HPDE6-E6E7 (cell line): ENCODE results near the gene CD69.
"Not testable (repeated sequence)": the region's sequence is repeated elsewhere in the genome, so short reads cannot be mapped to it uniquely, and the experiment has no call there.

Experiments used
- DNase-seq: peaks from one replicate; pipeline ENCODE4 v3.0.0; 2011; ENCODE audit warnings: missing footprints; ENCODE audit errors: extremely low spot score

Gene CD69

DNA sequence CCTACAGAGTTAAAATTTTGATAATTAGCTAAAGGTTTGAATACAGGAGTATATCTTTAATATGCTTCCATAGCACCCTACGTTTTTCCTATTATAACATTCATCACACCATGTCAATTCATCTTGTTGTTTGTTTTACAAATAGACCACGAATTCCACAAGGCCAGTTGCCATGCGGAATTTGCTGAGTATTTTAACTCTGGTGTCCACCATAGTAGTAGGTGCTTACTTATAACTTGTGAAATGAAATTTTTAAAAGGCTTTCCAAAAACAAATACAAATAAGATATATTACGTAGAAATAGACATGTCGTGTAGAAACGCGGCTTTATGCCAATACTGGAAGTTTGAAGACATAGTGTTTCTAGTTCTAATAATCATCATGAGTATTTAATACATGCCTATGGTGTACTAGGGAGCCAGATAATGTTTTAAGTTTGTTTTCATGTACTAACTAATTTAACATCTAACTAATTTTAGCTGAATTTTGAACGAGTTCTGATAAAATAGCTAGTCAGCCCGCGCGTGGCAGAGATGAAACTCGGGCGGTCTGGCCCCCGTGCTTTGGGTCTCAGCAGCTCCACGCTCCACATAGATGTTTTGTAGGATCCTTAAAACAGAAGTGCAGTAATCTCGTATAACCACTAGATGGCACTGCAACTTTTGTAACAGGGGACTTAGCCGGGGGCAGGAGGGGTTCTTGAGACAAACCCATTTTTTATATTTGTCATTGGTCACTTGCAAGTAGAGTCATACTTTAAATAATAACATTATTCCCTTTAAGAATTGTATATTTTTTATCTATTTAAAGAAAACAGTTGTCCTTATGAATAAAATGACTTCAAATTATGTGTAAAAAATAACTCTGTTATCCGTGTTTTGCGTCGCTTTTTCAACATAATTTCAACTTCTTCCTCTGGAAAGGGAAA, 10.2 kb downstream of the CD69 start:
- peak; percentile 63 for DNase-seq

DNA sequence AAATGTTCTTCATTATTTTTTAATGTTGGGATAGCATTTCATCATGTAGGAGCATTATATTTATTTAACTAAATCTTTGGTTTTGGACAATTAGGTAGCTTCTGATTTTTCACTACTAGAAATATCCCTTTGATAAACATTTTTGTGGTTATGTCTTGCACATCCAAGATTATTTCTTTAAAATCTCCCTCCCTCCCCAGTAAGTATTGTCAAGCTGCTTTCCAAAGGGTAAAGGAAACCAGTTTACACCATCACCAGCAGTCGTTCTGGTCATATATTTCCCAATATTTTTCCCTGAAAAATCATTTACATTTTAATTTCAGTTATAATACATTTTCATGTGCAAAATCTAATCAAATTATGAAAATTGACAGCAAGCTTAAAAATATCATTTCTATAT, 11.1 kb downstream of the CD69 start:
- no peak for DNase-seq

DNA sequence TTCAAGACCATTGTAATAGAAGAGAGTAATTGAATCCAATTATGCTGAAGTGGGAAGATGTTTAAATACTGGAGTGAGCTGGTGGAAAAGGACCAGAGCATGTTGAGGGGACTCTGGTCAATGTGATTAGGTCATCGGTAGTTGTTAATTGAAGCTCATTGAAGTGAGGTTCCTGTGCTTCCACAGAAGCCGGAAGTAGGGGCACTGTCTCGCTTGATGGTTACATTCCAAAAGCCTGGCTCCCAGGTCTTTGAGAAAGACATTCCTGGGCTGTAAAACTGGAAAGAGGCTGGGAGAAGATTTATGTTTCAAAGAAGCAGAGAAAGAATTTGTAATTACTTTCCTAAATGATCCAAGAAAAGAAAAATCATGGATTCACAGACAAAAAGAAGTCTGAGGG, 15.5 kb downstream of the CD69 start:
- no peak for DNase-seq

DNA sequence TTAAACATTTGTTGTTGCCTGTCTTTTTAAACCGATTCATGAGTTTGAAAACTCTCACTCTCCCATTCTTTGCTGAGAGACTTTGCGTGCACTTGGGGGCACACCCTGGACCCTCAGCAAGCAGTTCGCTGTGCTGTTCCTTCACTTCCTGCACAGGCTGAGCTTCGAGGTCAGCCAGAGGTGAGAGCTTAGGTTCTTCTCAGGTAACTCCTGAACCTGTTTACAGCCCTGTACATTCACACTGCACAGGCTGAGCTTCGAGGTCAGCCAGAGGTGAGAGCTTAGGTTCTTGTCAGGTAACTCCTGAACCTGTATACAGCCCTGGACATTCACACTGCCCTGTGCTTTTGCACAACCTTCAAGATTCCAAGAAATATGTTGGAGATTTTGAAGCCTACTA, 18.0 kb downstream of the CD69 start:
- DNase-seq: no peak

DNA sequence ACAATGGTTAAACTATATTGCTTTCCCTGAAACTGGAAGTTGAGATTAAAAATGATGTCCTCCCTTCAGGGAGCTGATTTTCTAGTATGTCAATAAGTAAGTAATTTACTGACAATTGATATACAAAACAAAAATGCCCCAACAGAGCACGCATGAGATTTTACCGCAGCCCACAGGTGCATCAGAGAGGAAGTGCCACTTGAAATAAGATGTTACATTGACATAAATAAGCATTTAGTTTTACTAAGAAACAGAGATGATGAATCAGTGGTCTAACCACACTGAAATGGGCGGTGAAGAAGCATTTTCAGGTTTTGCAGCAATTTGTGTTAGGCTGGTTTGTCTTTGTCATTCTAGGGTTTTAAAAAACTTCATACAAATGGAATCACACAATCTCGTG, 19.0 kb downstream of the CD69 start:
- DNase-seq: no peak

DNA sequence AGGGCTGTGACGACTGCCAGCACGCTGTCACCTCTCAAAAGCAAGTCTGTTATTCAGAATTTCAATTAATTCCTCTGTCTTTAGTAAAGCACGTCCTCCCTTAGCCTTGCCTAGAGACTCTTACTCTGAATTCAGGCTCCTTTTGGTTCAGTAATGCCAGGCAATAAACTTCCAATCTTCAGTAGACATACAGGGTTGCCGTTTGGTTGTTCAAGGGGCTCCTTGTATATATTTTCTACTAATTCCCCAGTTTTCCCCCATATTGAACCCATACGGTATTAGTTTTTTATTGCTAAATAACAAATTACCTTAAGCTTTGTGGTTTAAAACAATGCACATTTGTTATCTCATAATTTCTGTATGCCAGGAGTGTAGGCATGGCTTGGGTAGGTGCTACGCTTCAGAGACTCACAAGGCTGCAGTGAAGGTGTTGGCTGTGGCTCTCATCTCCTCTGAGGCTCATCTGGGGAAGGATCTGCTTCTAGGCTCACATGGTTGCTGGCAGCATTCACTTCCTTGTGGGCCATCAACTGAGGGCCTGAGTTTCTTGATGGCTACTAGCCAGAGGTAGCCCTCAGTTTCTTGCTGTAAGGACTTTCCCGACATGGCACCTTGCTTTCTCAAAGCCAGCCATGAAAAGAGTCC, 20.5 kb downstream of the CD69 start:
- no peak for DNase-seq

DNA sequence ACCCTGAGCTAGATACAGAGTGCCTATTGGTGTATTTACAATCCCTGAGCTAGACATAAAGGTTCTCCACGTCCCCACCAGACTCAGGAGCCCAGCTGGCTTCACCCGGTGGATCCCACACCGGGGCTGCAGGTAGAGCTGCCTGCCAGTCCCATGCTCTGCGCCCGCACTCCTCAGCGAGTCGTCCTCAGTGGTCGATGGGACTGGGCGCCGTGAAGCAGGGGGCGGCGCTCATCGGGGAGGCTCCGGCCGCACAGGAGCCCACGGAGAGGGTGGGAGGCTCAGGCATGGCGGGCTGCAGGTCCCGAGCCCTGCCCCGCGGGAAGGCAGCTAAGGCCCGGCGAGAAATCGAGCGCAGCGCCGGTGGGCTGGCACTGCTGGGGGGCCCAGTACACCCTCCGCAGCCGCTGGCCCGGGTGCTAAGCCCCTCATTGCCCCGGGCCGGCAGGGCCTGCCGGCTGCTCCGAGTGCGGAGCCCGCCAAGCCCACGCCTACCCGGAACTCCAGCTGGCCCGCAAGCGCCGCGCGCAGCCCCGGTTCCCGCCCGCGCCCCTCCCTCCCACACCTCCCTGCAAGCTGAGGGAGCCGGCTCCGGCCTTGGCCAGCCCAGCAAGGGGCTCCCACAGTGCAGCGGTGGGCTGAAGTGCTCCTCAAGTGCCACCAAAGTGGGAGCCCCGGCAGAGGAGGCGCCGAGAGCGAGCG, 21.1 kb downstream of the CD69 start:
- DNase-seq: not testable (repeated sequence)

DNA sequence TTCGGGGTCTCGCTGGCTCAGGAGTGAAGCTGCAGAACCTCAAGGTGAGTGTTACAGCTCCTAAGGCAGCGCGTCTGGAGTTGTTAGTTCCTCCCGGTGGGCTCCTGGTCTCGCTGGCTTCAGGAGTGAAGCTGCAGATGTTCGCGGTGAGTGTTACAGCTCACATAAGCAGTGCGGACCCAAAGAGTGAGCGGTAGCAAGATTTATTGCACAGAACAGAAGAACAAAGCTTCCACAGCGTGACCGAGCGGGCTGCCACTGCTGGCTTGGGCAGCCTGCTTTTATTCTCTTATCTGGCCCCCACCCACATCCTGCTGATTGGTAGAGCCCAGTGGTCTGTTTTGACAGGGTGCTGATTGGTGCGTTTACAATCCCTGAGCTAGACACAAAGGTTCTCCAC, 21.8 kb downstream of the CD69 start:
- DNase-seq: not testable (repeated sequence)

DNA sequence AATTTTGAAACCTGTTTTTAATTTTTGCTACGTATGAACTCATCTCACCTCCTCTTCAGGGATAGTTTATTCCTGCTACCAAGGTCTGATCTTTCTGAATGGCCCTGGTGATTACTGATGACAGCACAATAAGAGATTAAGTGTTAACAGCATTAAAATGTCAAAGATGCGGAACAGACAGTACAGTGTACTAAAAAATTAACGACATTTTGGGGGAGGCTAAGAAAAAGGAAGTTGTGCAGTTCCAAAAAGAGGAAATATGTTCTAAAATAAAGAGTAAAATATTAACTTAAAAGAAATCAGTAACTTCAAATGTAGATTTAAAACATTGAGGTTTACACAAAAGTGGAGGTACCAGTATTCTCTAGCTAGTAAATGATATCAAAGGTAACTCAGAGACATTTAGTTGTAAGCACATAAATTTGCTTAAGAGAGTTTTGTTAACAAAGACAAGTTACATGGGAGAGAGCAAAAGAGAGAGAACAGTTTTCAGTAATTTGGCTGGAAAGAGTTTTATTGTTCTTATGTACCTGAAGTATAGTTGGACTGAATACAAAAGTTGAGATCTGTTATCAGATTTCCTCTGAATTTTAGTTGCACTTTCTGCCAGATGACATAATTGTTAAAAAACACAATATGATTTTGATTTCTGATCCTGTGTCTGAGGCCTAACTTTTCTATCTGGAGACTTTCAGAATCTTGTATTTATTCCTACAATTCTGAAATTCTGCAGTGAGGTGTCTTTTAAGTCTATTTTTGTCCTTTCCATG, 23.6 kb downstream of the CD69 start:
- DNase-seq: no peak

DNA sequence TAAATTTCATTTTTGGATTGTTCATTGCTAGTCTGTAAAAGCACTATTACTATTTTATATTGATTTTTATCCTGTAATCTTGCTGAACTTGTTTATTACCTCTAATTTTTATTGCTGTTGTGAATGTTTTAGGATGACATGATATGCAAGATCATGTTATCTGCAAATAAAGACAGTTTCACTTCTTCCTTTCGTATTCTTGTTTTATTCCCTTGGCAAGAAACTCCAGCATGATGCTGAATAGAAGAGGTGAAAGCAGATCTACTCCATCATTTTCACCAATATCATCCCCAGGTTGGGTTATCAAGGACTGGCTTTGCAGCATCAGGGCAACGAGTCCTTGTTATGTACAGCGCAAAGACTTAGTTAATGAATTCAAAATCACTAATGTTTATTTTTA, 25.1 kb downstream of the CD69 start:
- DNase-seq: no peak

DNA sequence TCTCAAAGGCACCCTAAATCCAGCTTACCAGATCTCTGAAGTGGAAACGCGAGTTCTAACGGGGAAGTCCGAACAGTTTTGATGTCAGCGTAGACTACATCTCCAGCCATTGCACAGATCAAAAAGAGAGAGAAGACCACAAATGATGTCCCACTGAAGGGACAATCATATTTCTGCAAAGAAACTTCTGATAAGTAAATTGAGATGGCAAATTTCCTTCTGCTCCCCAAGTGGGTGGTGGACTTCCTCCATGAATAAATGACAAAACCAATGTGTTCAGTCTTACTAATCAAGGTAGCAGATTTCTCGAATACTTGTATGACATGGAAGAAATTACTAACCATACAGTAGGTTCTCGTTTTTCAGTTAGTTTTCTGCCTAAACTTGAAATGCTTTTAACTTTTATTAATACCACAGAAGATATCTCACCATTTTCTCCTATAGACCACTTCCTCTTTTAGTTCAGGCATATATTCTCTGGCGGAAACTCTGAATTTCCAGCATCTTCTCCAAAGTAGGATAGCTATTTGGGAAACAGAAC, 27.7 kb downstream of the CD69 start, which contains the start of gene CLECL1:
Gene CLECL1 (minus strand): TSS at position 177 of the 541 bp plus-strand sequence.
- DNase-seq: no peak

DNA sequence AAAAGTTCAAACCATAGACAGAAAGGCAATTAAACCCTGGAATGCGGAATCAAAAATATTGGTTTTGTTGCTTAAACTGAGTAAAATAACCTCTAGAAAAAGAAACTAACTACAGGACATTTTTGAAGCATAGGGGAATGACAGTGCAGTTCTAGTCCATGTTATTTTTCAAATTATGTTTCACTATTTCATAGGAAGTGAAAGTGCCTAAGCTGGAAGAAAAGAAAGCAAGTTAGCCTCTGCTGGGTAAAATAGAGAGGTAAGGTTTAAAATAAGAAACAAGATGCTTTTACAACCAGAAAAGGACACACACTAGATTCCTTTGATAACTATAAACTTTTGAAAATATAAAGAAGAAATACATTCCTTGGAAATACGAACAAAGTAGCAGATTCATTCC, 28.9 kb downstream of the CD69 start:
- no peak for DNase-seq

DNA sequence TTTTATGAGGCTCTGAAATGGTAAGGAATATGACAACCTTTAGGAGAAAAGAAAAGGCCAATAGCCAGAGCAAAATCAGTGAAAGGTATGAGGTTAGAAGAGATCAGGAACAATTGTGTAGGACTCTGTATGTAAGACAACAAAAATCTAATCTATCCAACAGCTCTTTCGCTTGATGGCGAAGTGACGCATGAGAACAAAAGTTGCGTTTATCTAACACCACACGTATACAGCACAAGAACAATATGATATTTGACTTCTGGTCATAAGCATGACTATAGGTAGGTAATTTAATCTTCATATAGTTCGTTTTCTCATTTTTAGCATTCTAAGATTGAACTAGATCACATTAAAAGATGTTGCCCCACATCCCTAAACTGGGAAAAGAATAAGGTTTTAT, 29.3 kb downstream of the CD69 start:
- no peak for DNase-seq

DNA sequence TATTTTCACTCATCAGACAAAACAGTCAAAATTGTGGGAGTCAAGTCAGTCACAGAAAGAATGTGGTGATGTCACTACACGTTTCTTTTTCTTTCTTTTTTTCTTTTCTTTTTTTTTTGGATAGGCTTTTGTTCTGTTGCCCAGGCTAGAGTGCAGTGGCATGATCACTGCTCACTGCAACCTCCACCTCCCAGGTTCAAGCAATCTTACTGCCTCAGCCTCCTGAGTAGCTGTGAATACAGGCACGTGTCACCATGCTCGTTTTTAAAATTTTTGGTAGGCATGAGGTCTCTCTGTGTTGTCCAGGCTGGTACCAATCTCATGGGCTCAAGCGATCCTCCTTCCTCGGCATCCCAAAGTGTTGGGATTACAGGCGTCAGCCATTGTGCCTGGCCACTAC, 30.1 kb downstream of the CD69 start:
- no peak for DNase-seq

DNA sequence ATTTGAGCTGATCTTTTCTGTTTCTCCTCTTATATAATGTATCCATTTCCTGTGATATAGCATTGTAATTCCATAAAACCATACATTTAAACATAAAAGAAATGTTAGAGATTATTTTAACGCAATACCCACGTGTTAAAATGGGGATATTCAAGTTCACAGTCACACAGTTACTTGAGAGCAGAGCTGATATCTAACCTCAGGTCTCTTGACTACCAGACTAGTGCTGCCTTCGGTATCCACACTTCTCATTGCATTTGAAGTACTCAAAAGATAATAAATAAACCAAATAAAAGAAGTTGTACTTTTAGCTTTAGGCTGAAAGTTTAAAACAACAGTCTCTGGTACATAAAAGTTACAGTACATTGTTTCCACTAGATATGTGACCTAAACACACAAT, 30.7 kb downstream of the CD69 start:
- no peak for DNase-seq

DNA sequence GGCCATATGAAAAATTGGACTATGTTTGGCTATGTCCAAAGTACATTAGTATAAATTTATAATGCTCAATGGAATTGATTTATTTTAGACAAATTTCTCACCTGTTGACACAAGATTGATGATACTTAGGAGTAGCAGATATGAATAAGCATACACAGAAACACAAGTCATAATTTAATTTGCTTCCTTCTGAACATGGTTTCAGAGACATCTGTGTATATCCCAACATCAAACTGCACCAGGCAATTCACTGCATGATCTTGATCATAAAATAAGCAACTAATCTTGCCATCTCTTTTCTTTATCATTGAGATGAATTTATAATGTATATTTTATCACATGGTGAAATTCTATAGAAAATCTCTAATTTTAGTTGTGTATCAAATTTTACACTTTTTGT, 31.6 kb downstream of the CD69 start:
- DNase-seq: no peak

DNA sequence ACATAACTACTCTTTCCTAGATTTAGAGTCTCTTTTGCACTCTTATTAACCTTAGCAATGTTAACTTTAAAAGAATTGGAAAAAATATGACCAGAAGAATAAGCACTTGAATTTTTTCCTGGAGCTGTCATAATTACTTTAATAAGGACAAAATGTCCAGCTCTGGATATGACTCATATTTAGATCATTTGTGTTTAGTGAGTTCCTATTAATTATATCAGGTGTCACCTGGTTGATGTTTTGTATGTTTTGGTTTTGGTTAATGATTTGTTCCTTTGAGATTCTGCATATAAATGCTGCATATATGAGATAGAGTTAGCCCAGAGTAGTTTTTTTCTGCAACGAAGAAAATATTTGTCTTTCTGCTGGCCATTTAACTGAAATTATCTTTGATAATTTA, 32.9 kb downstream of the CD69 start:
- no peak for DNase-seq

DNA sequence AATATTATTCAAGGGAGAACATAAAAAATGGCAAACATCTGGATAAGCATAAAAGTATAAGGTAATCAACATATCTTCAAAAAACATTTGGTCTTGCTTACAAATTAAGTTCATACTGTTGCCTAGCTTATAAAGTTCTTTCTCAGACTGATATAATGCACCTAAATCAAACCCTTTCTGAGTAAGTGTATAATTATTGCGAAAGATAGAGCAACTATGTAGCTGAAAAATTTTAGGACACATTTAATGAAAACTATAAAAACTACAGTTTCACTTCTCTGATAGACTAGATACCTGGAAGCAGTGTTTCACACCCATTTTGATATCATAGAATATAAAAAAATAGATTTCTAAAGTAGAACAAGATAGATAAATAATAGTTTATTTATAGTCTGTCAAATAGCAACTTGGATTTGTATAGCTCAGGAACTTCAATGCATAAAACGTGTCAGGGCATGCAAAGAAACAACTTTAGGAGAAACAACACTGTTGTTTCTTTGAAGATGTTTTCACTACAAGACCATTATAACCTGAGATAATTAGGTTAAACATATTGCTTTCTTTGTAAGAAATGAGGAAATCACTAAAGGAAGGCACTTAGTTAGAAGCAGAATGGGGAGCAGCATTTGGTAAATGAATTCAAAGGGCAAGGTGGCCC, 35.4 kb downstream of the CD69 start:
- no peak for DNase-seq

DNA sequence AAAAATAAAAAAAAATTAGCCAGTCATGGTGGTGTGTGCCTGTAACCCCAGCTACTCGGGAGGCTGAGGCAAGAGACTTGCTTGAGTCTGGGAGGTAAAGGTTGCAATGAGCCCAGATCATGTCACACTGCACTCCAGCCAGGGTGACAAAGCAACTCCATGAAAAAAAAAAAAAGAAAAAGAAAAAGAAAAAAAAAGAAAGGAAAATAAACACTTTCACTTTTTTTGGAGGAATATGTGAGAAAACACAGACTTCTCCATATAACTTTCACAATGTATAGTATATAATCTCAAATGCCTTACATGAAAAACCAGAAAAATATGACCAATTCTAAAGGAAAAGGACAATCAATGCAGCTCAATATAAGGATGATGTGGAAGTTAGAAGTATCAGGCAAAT, 36.7 kb downstream of the CD69 start:
- no peak for DNase-seq

DNA sequence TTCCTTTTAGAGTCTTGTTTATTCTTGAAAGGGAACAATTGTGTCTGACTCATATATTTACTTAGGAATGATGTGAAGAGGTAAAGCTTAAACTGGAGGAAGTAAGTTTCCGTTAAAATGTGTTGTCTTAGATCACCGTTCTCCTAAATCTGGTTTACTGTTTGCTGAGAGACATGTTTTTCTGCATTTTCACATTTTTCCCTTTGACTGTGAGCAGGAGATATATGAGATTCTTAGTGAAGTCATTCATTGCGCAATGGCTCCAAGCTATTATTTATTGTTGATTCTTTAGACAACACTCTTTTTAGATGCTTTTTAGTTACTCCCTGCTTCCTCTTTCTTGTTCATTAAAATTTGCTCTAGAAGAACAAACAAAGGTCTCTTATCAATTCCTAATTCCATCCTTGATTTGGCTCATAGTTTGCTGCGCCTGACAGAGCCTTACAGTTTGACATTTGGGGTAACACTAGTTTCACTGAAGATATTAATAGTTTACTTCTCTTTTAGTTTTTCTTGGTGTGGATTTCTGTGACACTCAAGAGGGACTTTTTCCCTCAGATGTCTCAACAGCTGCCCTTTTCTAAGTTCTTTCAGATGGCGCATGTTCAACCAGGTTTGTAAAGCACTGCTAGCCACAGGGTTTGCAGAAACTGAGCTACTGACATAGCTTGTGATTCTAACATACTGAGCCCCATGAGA, 39.2 kb downstream of the CD69 start:
- DNase-seq: peak; percentile 49
